IPS DF 6.9 (cell line): ENCODE data around the gene ZMIZ1.

Experiments
- DNase-seq: peaks from one replicate; pipeline ENCODE4 v3.0.0-alpha.2; 2013; ENCODE audit warnings: low read depth, low spot score
- H3K27ac ChIP-seq: one replicate; pipeline ENCODE4 v1.5.1; 2013; ENCODE audit warnings: low read length, control low read depth
- H3K27me3 ChIP-seq: 2 replicates; pipeline ENCODE4 v1.6.1; 2013; ENCODE audit warnings: mild to moderate bottlenecking, low read length; ENCODE audit not compliant: control insufficient read depth, insufficient read depth
- H3K36me3 ChIP-seq: 2 replicates; pipeline ENCODE4 v1.6.1; 2013; ENCODE audit warnings: low read length; ENCODE audit not compliant: control insufficient read depth, insufficient read depth
- H3K4me1 ChIP-seq: 2 replicates; pipeline ENCODE4 v1.6.1; 2013; ENCODE audit warnings: low read length; ENCODE audit not compliant: control insufficient read depth, insufficient read depth
- H3K4me3 ChIP-seq: 2 replicates; pipeline ENCODE4 v1.5.1; 2013; ENCODE audit warnings: mild to moderate bottlenecking, low read length
- H3K9me3 ChIP-seq: 2 replicates; pipeline ENCODE4 v1.6.1; 2013; ENCODE audit warnings: low read length, inconsistent platforms; ENCODE audit not compliant: control insufficient read depth, insufficient read depth
- WGBS: extraction: QIAGEN DNeasy Blood & Tissue Kit; methylation state at CpG from one replicate; pipeline ENCODE4 v1.1.7; 2013; ENCODE audit warnings: mixed read lengths, missing lambda C conversion rate; ENCODE audit not compliant: insufficient read length, insufficient coverage; 5-methylcytosine and 5-hydroxymethylcytosine counted together

Gene ZMIZ1

GRCh38 chr10:79126351-79127080 lies 57.8 kb downstream of the ZMIZ1 start:
- DNase-seq = no peak
- H3K27me3 ChIP-seq = no peaks in the 10 kb centered on the region
- H3K4me1 ChIP-seq = peaks cover 19% of the 10 kb centered on the region
- H3K4me3 ChIP-seq = no peak overlapping the region
- no CpG with 5 or more reads among the region's 6 CpGs for WGBS
- H3K36me3 ChIP-seq = no peaks in the 10 kb centered on the region
- H3K27ac ChIP-seq = no peak overlapping the region
- no peaks in the 10 kb centered on the region for H3K9me3 ChIP-seq

- Histone ChIP-seq H3K27ac (no peak overlapping the region), H3K27me3 (no peaks in the 10 kb centered on the region), H3K9me3 (no peaks in the 10 kb centered on the region), H3K4me1 (peaks cover 24% of the 10 kb centered on the region), H3K36me3 (no peaks in the 10 kb centered on the region), H3K4me3 (no peak overlapping the region)
- DNase-seq = no peak
- no CpG with 5 or more reads among the region's 16 CpGs for WGBS
Observed at GRCh38 chr10:79127151-79127961, 58.6 kb downstream of the ZMIZ1 start.

DNA sequence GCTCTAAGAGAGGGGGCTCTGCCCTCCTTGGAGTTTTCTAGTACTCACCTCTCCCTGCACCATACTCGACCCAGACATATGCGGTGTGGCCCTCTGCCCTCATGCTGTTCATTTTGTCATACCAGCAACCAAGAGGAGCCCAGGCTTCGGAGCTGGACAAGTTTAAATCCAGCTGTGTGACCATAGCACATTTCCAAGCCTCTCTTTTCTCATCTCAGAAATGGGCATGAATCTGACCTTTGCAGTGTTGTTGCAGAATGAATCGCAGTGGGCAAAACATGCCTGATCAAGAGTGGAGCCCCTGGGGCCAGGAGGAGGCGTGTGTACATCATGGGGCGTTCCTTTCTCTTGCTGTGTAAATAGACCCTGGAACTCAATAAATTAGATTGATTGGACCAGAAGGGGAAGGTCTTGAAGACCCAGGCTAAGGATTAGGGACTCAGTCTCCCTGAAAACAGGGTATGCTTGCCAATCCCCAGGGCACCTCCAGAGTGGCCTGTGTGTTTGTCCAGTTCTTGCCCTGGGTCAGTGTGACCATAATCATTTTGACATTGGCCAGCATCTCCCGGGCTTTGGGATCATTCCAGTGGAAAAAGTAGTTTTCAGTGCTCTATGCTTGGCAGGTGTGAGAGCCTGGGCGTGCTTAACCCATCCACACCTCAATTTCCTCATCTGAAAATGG lies 59.6 kb downstream of the ZMIZ1 start:
- Histone ChIP-seq H3K4me1 (peaks cover 26% of the 10 kb centered on the region), H3K27me3 (no peaks in the 10 kb centered on the region), H3K9me3 (no peaks in the 10 kb centered on the region), H3K36me3 (no peaks in the 10 kb centered on the region), H3K27ac (no peak overlapping the region), H3K4me3 (no peak overlapping the region)
- no peak for DNase-seq
- WGBS = no CpG with 5 or more reads among the region's 8 CpGs

- WGBS = no CpG with 5 or more reads among the region's 4 CpGs
- H3K27me3 ChIP-seq = no peaks in the 10 kb centered on the region
- no peak for DNase-seq
- no peak overlapping the region for H3K4me3 ChIP-seq
- H3K9me3 ChIP-seq = no peaks in the 10 kb centered on the region
- H3K4me1 ChIP-seq = peaks cover 26% of the 10 kb centered on the region
- no peaks in the 10 kb centered on the region for H3K36me3 ChIP-seq
- H3K27ac ChIP-seq = no peak overlapping the region
Observed at GRCh38 chr10:79128923-79129305, 60.1 kb downstream of the ZMIZ1 start.

DNA sequence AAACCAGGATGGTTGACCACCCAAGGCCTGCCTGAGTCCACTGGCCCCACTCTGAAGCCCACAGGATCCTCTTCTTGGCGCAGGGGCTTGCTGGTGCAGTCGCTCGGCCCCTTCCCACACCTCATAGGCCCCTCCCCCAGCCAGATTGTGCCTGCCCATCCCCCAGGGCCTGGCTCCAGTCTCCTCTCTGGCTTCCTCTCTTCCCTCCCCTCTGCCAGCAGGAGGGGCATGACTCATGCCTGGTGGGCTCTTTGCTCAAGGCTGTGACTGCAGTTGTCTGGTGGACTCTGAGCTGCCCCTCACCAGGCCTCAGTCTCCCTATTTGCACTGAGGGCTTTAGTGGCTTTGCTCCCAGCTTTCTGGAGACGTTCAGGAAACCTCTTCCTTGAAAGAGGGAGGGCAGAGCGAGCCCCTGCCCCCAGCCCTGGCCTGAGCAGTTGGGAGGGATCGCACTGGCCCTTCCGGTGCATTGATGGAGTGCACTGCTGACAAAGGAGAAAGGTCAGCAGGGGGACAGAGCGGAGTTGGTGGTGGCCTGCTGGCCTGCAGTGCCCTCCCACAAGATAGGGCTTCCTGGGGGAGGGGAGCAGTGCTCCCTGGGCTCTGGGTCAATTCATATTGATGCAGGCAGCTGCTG lies 60.7 kb downstream of the ZMIZ1 start:
- Histone ChIP-seq H3K9me3 (no peaks in the 10 kb centered on the region), H3K27ac (no peak overlapping the region), H3K4me3 (no peak overlapping the region), H3K36me3 (no peaks in the 10 kb centered on the region), H3K4me1 (peaks cover 26% of the 10 kb centered on the region), H3K27me3 (no peaks in the 10 kb centered on the region)
- DNase-seq = peak; percentile 52
- no CpG with 5 or more reads among the region's 8 CpGs for WGBS

- no peak for DNase-seq
- H3K27me3 ChIP-seq = no peaks in the 10 kb centered on the region
- H3K4me3 ChIP-seq = no peak overlapping the region
- H3K9me3 ChIP-seq = no peaks in the 10 kb centered on the region
- no CpG with 5 or more reads among the region's 5 CpGs for WGBS
- H3K36me3 ChIP-seq = no peaks in the 10 kb centered on the region
- H3K4me1 ChIP-seq = peaks cover 27% of the 10 kb centered on the region
- no peak overlapping the region for H3K27ac ChIP-seq
Observed at GRCh38 chr10:79130255-79130654, 61.5 kb downstream of the ZMIZ1 start.

DNA sequence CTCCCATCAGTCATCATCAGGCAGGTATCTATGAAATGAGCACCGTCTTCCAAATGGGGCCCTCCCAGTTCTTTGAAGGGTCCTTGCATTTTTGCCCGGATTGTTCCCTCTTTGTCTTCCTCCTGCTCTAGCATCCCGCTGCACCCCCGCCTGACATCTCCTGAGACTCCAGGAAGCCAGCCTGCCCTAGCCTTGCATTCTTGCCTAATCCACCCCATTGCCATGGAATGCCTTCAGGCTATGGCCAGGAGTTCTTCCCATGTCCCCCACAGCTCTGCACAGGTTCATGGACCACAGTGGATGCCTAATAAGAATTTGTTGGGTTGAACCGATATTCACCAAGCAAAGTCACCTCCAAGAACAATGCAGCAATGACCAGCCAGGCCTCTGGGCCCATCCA lies 62.1 kb downstream of the ZMIZ1 start:
- H3K4me3 ChIP-seq = no peak overlapping the region
- H3K4me1 ChIP-seq = peaks cover 27% of the 10 kb centered on the region
- H3K9me3 ChIP-seq = no peaks in the 10 kb centered on the region
- no CpG with 5 or more reads among the region's 5 CpGs for WGBS
- no peak for DNase-seq
- H3K27me3 ChIP-seq = no peaks in the 10 kb centered on the region
- H3K27ac ChIP-seq = no peak overlapping the region
- no peaks in the 10 kb centered on the region for H3K36me3 ChIP-seq

DNA sequence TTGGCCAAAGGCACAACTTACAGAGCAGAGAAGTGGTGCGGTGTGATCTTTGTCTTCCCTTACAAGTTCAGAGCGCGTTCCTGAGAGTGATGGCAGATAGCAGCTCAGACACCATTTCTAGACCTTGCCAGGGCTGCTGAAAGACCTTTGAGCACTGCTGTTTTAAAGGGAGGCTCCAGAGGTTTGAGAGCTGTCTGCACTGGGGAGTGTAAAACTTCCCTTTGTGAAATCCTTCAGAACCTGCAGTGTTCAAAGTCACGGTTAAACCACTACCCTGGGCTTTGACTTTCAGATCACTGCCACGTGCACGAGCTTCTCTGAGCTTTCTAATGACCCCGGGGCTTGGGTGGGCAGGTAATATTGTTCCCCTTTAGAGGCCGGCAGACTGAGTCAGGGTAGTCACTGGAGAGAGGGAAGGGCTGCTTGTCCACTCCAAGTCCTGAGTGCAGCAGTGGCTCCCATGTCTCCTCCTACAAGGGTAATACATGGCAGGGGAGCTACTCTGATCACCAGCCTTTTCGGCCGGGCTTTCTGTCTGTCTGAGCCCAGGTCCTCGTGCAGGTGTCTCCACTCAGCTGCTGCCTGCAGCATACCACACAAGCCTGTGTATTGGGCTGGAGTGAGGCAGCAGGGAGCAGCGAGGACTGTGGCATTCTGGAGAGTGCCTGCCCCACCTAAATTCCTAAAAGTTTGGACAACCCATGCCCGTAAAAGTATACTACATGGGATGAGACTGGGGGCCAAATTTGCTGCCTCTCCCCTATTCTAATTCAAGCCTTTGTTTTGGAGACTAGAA lies 63.3 kb downstream of the ZMIZ1 start:
- no peaks in the 10 kb centered on the region for H3K36me3 ChIP-seq
- H3K27ac ChIP-seq = no peak overlapping the region
- no peak overlapping the region for H3K4me3 ChIP-seq
- H3K4me1 ChIP-seq = peaks cover 26% of the 10 kb centered on the region
- no peak for DNase-seq
- no peaks in the 10 kb centered on the region for H3K27me3 ChIP-seq
- no peaks in the 10 kb centered on the region for H3K9me3 ChIP-seq
- WGBS = no CpG with 5 or more reads among the region's 13 CpGs

- Histone ChIP-seq H3K27ac (no peak overlapping the region), H3K4me1 (peaks cover 28% of the 10 kb centered on the region), H3K4me3 (no peak overlapping the region), H3K9me3 (no peaks in the 10 kb centered on the region), H3K27me3 (no peaks in the 10 kb centered on the region), H3K36me3 (no peaks in the 10 kb centered on the region)
- DNase-seq = no peak
- no CpG with 5 or more reads among the region's 7 CpGs for WGBS
Observed at GRCh38 chr10:79132681-79133381, 64.1 kb downstream of the ZMIZ1 start.
